Kidney (tissue), 14 donors: ENCODE data around the gene UQCC2. TPM values are rescaled to one million over a fixed set of nuclear protein-coding genes. Genes with fewer than 3 reads are reported as not detected.
A peak's percentile ranks its signal among the peaks of the same experiment; 100 is the strongest.

ENCODE experiments used
- DNase-seq, 5 donors: peaks; one replicate each; pipeline ENCODE4 v3.0.0-alpha.2; 2013 to 2020
- FAIRE-seq: peaks from 2 replicates; lab custom pipeline; 2012; peaks lifted over from hg19 to GRCh38; lab: Jason Lieb, UNC
- H3K27ac ChIP-seq, 2 donors: one replicate each; pipeline ENCODE4 v1.7.0; 2013; ENCODE audit warnings: low read depth in 2 of 2, low read length in 2 of 2, inconsistent platforms in 1 of 2
- H3K27me3 ChIP-seq: one replicate; pipeline ENCODE4 v1.7.1; 2013; ENCODE audit warnings: low read length, inconsistent platforms; ENCODE audit not compliant: control insufficient read depth, insufficient read depth
- H3K36me3 ChIP-seq, 3 donors: one replicate each; pipeline versions ENCODE4 v1.7.0 to v1.7.1; 2013; ENCODE audit warnings: low read length in 3 of 3, control low read depth in 1 of 3, inconsistent platforms in 1 of 3; ENCODE audit not compliant: insufficient read depth in 3 of 3, control insufficient read depth in 2 of 3
- H3K4me1 ChIP-seq, 3 donors: one replicate each; pipeline versions ENCODE4 v1.7.0 to v1.7.1; 2013; ENCODE audit warnings: low read length in 3 of 3, inconsistent platforms in 1 of 3, low read depth in 1 of 3; ENCODE audit not compliant: control insufficient read depth in 2 of 3, insufficient read depth in 2 of 3
- H3K4me3 ChIP-seq, 3 donors: one replicate each; pipeline versions ENCODE4 v1.7.0 to v1.8.1; 2013; ENCODE audit warnings: low read length in 3 of 3, control low read depth in 1 of 3, inconsistent platforms in 1 of 3
- H3K9ac ChIP-seq, 3 donors: one replicate each; pipeline versions ENCODE4 v1.7.0 to v1.7.1; 2013; ENCODE audit warnings: low read length in 3 of 3, control low read depth in 1 of 3, inconsistent platforms in 1 of 3
- H3K9me3 ChIP-seq, 3 donors: one replicate each; pipeline versions ENCODE4 v1.7.0 to v1.7.1; 2013; ENCODE audit warnings: low read length in 3 of 3, control low read depth in 1 of 3, inconsistent platforms in 1 of 3; ENCODE audit not compliant: control insufficient read depth in 2 of 3, insufficient read depth in 1 of 3
- CTCF ChIP-seq: IDR thresholded peaks from 3 replicates; pipeline ENCODE4 v1.5.1; 2012; ENCODE audit warnings: mild to moderate bottlenecking, moderate library complexity, borderline replicate concordance; ENCODE audit not compliant: insufficient read depth; ENCODE audit errors: extremely low read depth
- intact Hi-C: fragments of 100-400 bp; cut with DNase I; formaldehyde crosslinking; loops from one replicate; pipeline ENCODE4 v1.11.1; 2022
- polyA plus RNA-seq: library from polyadenylated mRNA; stranded (reverse); fragments of 350-450 nt; fragmentation: Illumina TruSeq; extraction: RNeasy Lipid Tissue Mini Kit (QIAGEN cat#74804); gene quantifications from one replicate; pipeline ENCODE4 v1.2.3, GENCODE V29; 2014; ENCODE audit warnings: low read depth, low replicate concordance; ENCODE audit not compliant: insufficient read depth
- total RNA-seq: library from RNA; stranded (reverse); fragmentation: NEBNext Ultra II Directional; extraction: Animal tissue kit (Norgen Biotek cat#: 25700); gene quantifications from one replicate; pipeline ENCODE4 v1.2.1, GENCODE V29; 2021
- donor health status: control.
- donor health status: control.
- donor health status: control.
- donor health status: control.
- donor health status: control.
- donor health status: DM: yes; HTN: yes; CAD: no.
- donor health status: Normal renal cell carcinoma (clear cell type).

UQCC2 gene
- total and polyA plus RNA-seq, 2 donors from 2014 or later, result 39.6 to 189 TPM

GRCh38 chr6:33699739-33700138 is 11.8 kb downstream of the UQCC2 start:
- Histone ChIP-seq H3K4me1 (peaks cover 0 to 9% (median 6%) of the 10 kb centered on the region in 3 donors), H3K36me3 (peaks cover 0 to 12% (median 7%) of the 10 kb centered on the region in 3 donors), H3K27ac (no peak overlapping the region), H3K4me3 (no peak overlapping the region), H3K9ac (no peak overlapping the region), H3K9me3 (no peaks in the 10 kb centered on the region), H3K27me3 (no peaks in the 10 kb centered on the region)
- FAIRE-seq, result no peak
- no peak for TF ChIP-seq CTCF
- peak in 1 of 5 donors; percentile 17 for DNase-seq
- intact Hi-C loops, result loop anchor here (10.0 kb wide), 1 partner anchor 115 kb away; the partner anchor contains the start of gene BAK1

- intact Hi-C loops, result loop anchor here (10.0 kb wide), 1 partner anchor 114 kb away; the partner anchor contains the start of gene BAK1
- no peak overlapping the region for H3K4me3 ChIP-seq
- H3K27me3 ChIP-seq, result no peaks in the 10 kb centered on the region
- H3K4me1 ChIP-seq, result peaks cover 0 to 9% (median 6%) of the 10 kb centered on the region in 3 donors
- no peak overlapping the region for H3K9ac ChIP-seq
- no peaks in the 10 kb centered on the region for H3K9me3 ChIP-seq
- no peak for FAIRE-seq
- H3K36me3 ChIP-seq, result peaks cover 0 to 12% (median 7%) of the 10 kb centered on the region in 3 donors
- TF ChIP-seq CTCF, result no peak
- DNase-seq, result peak in 1 of 5 donors; percentile 63
- H3K27ac ChIP-seq, result no peak overlapping the region
Observed at GRCh38 chr6:33699131-33699530, 12.4 kb downstream of the UQCC2 start.

- FAIRE-seq, result no peak
- no peak for TF ChIP-seq CTCF
- no peak overlapping the region for H3K27ac ChIP-seq
- no peaks in the 10 kb centered on the region for H3K9me3 ChIP-seq
- no peak overlapping the region for H3K4me3 ChIP-seq
- peaks cover 0 to 12% (median 7%) of the 10 kb centered on the region in 3 donors for H3K36me3 ChIP-seq
- intact Hi-C loops, result loop anchor here (10.0 kb wide), 1 partner anchor 114 kb away; the partner anchor contains the start of gene BAK1
- no peaks in the 10 kb centered on the region for H3K27me3 ChIP-seq
- H3K9ac ChIP-seq, result no peak overlapping the region
- peaks cover 0 to 9% (median 6%) of the 10 kb centered on the region in 3 donors for H3K4me1 ChIP-seq
- DNase-seq, result peak in 1 of 5 donors; percentile 54
Observed at GRCh38 chr6:33698494-33698893, 13.0 kb downstream of the UQCC2 start.
